Ramos (cell line): Measurements from ENCODE around the gene LAMA3.
"Not testable (repeated sequence)": the region's sequence is repeated elsewhere in the genome, so short reads cannot be mapped to it uniquely, and the experiment has no call there.

ENCODE experiments used
- in situ Hi-C: fragments of 300-500 bp; cut with MboI; formaldehyde crosslinking; loops from one replicate; pipeline ENCODE4 v1.14.3; 2022; ENCODE audit warnings: low sequenced_read_pairs; ENCODE audit not compliant: unreplicated experiment

The LAMA3 gene

DNA sequence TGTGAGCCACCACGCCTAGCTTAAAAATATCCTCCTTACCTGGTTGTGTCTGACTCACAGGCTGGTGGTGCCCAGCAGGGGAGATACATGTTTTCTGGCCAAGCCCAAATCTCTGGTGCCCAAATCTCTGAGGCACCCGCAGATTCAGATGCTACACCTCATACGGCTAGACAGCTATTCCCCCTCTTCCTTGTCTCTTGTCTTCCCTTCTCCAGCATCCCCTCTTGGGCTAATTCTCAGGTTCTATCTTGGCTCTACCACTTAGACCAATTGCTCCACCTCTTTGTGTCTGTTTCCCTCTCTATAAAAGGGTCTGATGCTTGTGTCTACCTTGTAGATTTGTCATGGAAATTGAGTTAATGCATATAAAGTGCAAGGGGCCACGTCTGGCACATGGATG is 13.4 kb downstream of the LAMA3 start:
- in situ Hi-C loops = no loop called here

- in situ Hi-C loops = no loop called here
Observed at GRCh38 chr18:23703057-23703986, 14.1 kb downstream of the LAMA3 start.

- in situ Hi-C loops = no loop called here
Observed at GRCh38 chr18:23703987-23704384, 14.7 kb downstream of the LAMA3 start.

GRCh38 chr18:23704806-23705205 is 15.6 kb downstream of the LAMA3 start:
- in situ Hi-C loops = no loop called here

GRCh38 chr18:23706971-23707640 is 17.9 kb downstream of the LAMA3 start:
- in situ Hi-C loops = no loop called here

- in situ Hi-C loops = no loop called here
Observed at GRCh38 chr18:23710068-23710527, 20.8 kb downstream of the LAMA3 start.

GRCh38 chr18:23710946-23711345 is 21.7 kb downstream of the LAMA3 start:
- in situ Hi-C loops = no loop called here

DNA sequence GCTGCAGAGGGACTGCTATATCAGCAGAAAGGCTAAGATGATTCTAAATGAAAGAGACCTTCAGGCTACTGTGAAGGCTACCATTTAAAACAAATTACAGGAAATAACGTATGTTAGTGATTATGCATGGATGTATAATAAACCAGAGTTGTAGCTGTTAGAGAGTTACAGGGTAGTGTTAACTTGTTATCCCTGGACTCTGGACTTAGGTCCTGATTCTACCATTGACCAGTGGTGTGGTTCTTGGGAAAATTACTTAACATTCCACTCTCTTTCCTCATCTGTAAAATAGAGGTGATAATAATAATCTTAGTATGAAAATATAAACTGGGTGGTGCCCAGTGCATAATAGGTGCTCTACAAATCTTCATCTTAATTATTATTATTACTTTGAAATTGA is 22.2 kb downstream of the LAMA3 start:
- in situ Hi-C loops = no loop called here

DNA sequence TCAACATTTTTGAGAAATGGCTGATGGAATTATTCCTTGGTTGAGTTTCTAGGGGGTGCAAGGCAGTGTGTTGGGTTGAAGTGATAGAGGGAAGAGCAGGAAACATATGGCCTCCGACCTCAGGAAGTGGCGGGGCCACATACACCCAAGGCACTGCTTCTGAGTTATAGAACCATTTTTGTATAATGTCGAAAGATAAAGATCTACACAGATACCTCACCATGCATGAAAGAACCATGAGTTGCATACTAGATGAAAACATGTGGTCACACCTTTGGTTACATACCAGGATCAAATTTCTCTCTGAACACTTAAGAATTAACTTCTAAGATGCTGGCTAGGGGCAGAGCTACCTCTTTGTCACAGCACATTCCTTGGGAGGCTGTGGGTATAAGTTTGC is 23.2 kb downstream of the LAMA3 start:
- in situ Hi-C loops = no loop called here

- in situ Hi-C loops = no loop called here
Observed at GRCh38 chr18:23714576-23714975, 25.3 kb downstream of the LAMA3 start.

GRCh38 chr18:23716079-23716478 is 26.8 kb downstream of the LAMA3 start:
- in situ Hi-C loops = not testable (repeated sequence)

GRCh38 chr18:23716516-23716915 is 27.3 kb downstream of the LAMA3 start:
- in situ Hi-C loops = no loop called here

GRCh38 chr18:23716966-23717365 is 27.7 kb downstream of the LAMA3 start:
- in situ Hi-C loops = no loop called here

DNA sequence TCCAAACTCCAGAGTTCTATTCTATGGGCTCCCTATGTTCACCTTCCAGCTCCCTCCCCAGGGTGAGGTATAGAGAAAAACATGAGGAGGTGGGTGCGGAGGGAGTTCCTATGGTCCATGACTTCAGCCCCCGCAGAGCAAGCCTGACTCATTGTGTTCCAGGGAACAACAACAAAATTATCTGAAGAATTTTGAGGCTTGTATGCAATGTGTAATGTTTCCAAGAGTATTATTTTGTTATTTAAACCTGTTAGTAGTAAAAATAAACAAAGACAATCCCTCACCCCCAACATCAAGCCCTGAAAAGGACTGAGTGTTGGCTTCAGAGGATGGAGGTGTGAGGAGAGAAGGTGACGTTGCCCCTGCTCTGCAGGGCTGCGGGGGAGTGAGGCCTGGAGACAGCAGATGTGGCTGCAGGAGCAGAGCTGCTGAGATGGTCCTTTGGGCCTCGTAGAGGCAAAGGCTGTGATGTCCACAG is 29.0 kb downstream of the LAMA3 start:
- in situ Hi-C loops = no loop called here

DNA sequence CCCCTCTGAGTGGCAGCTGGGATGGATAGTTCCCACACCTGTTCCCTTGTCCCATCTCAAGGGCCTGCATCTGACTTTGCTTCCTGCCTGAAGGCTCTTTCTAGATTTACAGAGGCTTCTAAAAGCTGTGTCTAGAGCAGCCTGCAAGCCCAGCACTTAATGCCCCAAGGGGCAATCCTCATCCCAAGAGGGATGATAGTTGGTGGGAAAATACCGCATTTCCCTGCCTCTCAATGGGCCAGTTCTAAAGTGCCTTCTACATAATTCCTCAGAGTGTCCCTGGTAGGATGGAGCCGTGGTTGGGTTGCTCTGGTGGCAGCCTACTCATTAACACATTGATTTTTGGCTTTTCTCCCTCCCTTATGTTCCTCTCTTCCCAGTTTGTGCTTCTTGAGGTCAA is 29.5 kb downstream of the LAMA3 start:
- in situ Hi-C loops = no loop called here

DNA sequence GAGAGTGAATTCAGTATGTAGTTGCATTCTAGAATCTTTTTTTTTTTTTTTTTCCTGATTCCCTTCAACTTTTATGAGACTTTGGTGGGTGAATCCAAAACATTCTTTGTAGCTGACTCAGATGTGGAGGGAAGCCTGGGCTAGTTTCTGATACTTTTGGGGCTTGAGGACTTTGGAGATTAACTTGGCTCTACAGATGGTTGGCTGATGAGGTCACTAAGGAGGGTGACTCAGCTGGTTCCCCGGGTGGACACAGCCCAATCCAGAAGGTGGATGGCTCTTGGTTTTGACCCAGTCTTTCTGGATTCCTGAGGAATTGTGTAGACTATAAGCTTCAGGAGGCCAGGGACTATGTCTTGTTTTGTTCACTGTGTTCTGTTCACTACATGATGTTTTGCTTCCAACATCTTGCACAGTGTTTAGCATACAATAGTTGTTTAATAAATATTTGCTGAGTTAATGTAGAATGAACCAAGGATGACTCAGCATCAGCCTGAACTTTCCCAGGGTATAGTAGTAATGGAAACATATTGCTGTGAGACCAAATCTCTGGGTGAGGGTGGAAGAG is 30.5 kb downstream of the LAMA3 start:
- in situ Hi-C loops = no loop called here

DNA sequence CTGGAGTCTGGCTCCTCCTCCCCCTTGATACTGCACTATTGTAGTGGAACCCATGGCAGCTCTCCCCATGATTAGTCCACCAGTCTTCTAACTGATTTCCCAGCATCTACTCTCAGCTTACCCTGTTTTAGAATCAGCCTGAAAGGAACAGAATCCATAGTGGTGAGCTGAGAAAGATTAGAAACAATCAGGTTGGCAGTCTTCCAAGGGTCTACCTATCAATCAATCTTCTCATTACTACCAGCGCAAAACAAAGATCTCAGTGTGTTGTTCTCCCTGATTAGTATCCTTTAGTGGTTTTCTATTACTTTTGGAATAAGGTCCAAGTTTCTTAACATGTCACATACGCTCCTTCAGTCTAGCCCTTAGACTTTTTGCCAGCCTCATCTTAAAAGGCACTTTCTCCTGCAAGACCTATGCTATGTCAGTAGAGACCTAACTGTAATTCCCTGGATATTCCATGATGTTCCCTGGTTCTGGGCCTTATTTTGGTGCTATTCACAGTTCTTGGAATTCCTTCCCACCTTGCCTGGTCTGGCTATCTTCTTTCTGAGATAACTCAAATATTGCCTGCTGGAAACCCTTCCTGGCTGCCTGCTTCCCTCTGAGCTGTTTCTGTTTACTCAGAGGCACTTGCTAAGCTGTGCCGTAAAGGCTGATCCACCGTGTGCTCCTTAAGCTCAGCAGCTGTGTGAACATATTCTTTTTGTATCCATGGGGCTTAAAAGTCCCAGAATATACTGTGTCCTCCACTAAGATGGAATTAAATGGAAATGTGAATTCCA is 32.6 kb downstream of the LAMA3 start:
- in situ Hi-C loops = no loop called here

DNA sequence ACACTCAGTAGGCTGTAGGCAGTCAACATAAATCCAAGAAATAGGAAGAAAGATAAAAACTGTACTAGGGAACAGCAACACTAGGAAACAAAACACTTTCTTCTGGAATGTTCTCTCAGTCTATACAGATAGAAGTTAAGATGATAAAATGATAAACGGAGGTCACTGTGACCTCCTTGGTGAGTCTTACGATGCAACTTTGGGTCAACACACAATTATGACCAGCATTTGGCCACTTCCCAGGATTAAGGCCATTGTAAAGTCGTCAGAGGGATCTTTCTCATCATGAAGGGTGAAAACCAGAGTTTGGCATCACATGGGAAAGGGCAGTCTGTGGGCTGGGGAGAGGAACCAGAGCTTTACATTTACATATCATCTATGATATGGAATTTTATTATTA is 33.4 kb downstream of the LAMA3 start:
- in situ Hi-C loops = no loop called here

DNA sequence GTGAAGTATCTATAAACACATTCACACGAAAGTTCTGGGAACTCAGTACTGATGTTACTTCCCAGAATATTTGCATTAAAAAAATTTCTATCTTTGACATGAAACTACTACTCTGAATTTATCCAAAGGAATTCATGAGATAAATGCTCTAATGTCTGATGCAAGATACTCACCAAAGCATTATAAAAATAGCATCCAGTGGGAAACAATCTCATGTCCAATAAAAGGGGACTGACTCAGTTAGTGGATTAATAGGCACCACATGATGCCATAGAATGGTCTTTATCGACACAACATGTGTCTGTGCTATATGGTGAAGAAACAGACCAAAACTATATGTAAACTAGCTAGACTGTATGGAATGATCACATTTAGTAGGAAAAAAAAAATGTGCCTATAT is 33.9 kb downstream of the LAMA3 start:
- in situ Hi-C loops = no loop called here

GRCh38 chr18:23724681-23725080 is 35.4 kb downstream of the LAMA3 start:
- in situ Hi-C loops = no loop called here
